Brain microvascular endothelial cell (primary cell): ENCODE data around the gene PRKCB.

Experiments
- DNase-seq: peaks from one replicate; pipeline ENCODE4 v3.0.0-alpha.2; 2020
- H3K27ac ChIP-seq: fragments of 250-450 bp; sonication (Bioruptor Pico); 2 replicates; pipeline ENCODE4 v1.5.1; 2020; ENCODE audit warnings: mild to moderate bottlenecking, moderate library complexity
- H3K27me3 ChIP-seq: fragments of 250-450 bp; sonication (Bioruptor Pico); replicated peaks from 2 replicates; pipeline ENCODE4 v1.5.1; 2020; ENCODE audit warnings: mild to moderate bottlenecking
- H3K36me3 ChIP-seq: fragments of 250-450 bp; sonication (Bioruptor Pico); replicated peaks from 2 replicates; pipeline ENCODE4 v1.5.1; 2020; ENCODE audit warnings: mild to moderate bottlenecking
- H3K4me3 ChIP-seq: 2 replicates; pipeline ENCODE4 v1.5.1; 2011; ENCODE audit warnings: low read depth, mild to moderate bottlenecking, control low read depth, low read length, moderate library complexity
- in situ Hi-C: cut with HindIII; loops from 2 replicates; pipeline ENCODE4 v1.10.0; 2017; ENCODE audit warnings: low sequenced_read_pairs, low pct_ligation_motif_present
- TF ChIP-seq, protein P1 (sequence below): IDR thresholded peaks from 2 replicates; pipeline ENCODE4 v1.5.1; 2011; ENCODE audit warnings: low read depth, mild to moderate bottlenecking, moderate library complexity, low read length, control low read depth, inconsistent platforms; ENCODE audit errors: missing control alignments

Gene PRKCB

GRCh38 chr16:24051125-24051524, 215.3 kb downstream of the PRKCB start:
- in situ Hi-C loops, result no loop called here

GRCh38 chr16:24052329-24053098, 216.7 kb downstream of the PRKCB start:
- TF ChIP-seq, protein P1, sequence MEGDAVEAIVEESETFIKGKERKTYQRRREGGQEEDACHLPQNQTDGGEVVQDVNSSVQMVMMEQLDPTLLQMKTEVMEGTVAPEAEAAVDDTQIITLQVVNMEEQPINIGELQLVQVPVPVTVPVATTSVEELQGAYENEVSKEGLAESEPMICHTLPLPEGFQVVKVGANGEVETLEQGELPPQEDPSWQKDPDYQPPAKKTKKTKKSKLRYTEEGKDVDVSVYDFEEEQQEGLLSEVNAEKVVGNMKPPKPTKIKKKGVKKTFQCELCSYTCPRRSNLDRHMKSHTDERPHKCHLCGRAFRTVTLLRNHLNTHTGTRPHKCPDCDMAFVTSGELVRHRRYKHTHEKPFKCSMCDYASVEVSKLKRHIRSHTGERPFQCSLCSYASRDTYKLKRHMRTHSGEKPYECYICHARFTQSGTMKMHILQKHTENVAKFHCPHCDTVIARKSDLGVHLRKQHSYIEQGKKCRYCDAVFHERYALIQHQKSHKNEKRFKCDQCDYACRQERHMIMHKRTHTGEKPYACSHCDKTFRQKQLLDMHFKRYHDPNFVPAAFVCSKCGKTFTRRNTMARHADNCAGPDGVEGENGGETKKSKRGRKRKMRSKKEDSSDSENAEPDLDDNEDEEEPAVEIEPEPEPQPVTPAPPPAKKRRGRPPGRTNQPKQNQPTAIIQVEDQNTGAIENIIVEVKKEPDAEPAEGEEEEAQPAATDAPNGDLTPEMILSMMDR, result no peak
- H3K36me3 ChIP-seq, result no peaks in the 10 kb centered on the region
- H3K27me3 ChIP-seq, result no peaks in the 10 kb centered on the region
- no peak overlapping the region for H3K27ac ChIP-seq
- in situ Hi-C loops, result no loop called here
- H3K4me3 ChIP-seq, result no peak overlapping the region
- no peak for DNase-seq

More at GRCh38 chr16:24051125-24051524, 215.3 kb downstream of the PRKCB start:
- Histone ChIP-seq H3K4me3 (no peak overlapping the region), H3K36me3 (no peaks in the 10 kb centered on the region), H3K27ac (no peak overlapping the region), H3K27me3 (no peaks in the 10 kb centered on the region)
- DNase-seq, result no peak
- TF ChIP-seq, protein P1, result no peak

DNA sequence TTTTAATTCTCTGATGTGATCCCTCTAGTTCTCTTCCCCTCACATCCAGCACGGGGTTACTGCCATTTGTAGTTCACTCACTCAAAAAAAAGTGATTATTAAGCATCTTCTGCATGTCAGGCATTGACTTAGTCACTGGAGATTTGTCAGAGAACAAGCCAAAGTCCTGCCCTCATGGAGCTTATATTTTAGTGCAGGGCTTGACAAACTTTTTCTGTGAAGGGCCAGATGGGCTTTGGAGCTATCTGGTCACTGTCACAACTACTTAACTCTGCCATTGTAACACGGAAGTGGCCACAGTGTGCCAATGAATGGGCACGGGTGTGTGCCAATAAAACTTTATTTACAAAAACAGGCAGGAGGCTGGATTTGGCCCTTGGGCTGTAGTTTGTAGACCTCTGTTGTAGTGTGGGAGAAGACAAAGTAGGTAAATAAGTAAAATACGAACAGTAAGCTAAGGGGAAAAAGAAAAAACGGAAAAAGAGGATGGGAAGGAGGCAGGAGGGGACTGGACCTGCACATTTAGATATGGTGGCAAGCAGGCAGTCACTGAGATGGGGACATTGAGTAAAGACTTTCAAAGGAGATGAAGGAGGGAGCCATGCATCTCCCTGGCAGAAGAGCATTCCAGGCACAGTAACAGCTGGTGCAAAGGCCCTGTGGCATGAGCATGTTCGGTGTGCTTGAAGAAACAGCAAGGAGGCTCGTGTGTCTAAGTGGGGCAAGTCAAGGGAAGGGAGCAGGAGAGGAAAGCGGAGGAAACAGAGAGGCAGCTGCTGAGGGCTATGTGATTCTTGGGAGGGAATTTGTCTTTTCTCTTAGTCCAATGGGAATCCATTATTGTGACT, 217.5 kb downstream of the PRKCB start:
- in situ Hi-C loops, result no loop called here
- H3K27me3 ChIP-seq, result no peaks in the 10 kb centered on the region
- DNase-seq, result no peak
- H3K4me3 ChIP-seq, result no peak overlapping the region
- TF ChIP-seq, protein P1, result no peak
- H3K27ac ChIP-seq, result no peak overlapping the region
- H3K36me3 ChIP-seq, result no peaks in the 10 kb centered on the region

DNA sequence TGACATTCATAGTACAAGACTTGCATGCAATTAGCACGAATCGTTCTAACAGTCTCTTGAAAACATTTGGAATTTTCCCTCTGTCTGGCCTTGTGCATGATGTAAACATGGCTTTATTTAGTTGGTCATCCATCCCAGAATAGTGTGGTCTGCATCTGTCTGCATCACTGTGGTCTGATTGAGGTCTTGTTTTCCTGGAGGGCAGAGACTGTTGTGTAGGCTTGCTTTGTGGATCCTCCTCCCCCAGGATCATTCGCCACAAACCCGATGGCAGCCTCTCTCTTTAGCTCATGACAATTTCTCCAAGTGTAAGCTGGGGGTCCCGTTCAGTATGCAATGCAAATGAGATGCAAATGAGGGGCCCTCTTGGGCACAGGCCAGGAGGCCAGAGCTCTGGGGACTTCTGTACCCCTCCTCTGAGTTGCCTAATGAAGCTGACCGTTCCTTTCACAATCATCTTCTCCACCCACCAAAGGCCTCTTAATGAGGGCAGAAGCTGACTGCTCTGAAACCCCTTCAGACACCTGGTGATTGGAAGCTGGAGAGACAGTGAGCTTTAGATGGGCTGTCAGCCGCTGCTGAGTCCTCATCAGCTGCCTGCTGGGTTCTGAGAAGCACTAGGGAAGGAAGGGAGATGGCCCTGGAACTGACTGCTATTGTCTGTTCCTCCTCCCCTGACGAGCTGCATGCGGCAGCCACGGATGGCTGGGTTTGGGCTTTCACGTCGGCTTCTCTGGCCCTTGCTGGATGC, 219.1 kb downstream of the PRKCB start:
- in situ Hi-C loops, result no loop called here
- DNase-seq, result no peak
- Histone ChIP-seq H3K36me3 (no peaks in the 10 kb centered on the region), H3K27ac (no peak overlapping the region), H3K4me3 (no peak overlapping the region), H3K27me3 (no peaks in the 10 kb centered on the region)
- TF ChIP-seq, protein P1, result no peak

- TF ChIP-seq, protein P1, result no peak
- Histone ChIP-seq H3K36me3 (no peaks in the 10 kb centered on the region), H3K27ac (no peak overlapping the region), H3K27me3 (no peaks in the 10 kb centered on the region), H3K4me3 (no peak overlapping the region)
- in situ Hi-C loops, result no loop called here
- no peak for DNase-seq
These were observed 226.6 kb downstream of the PRKCB start for GRCh38 chr16:24062270-24062817.
